CD14-positive monocyte (primary cell): Measurements from ENCODE around the gene IFNL1. TPM values are rescaled to one million over a fixed set of nuclear protein-coding genes. Genes with fewer than 3 reads are reported as not detected.
"Not testable (repeated sequence)": the region's sequence is repeated elsewhere in the genome, so short reads cannot be mapped to it uniquely, and the experiment has no call there.

ENCODE experiments used
- DNase-seq, 3 donors: peaks; one replicate each; pipeline ENCODE4 v3.0.0-alpha.2; 2011 to 2022
- H2AFZ ChIP-seq: 2 replicates; pipeline ENCODE4 v1.6.0; 2012; ENCODE audit warnings: mild to moderate bottlenecking, low read depth, low read length, inconsistent platforms; ENCODE audit not compliant: insufficient read depth, poor library complexity, severe bottlenecking
- H3K27ac ChIP-seq, 2 donors: 1 replicate in 1 of 2; 2 replicates in 1 of 2; pipeline ENCODE4 v1.5.1; 2012 to 2013; ENCODE audit warnings: low read length in 2 of 2, control low read depth in 1 of 2, inconsistent platforms in 1 of 2, low read depth in 1 of 2, mild to moderate bottlenecking in 1 of 2
- H3K27me3 ChIP-seq, 2 donors: one replicate each; pipeline versions ENCODE4 v1.6.0 to v1.6.1; 2011 to 2013; ENCODE audit warnings: low read length in 2 of 2; ENCODE audit not compliant: control insufficient read depth in 2 of 2, insufficient read depth in 2 of 2
- H3K36me3 ChIP-seq, 2 donors: replicated peaks in 1 of 2; 1 replicate in 1 of 2; 2 replicates in 1 of 2; pipeline versions ENCODE4 v1.5.1 to v1.6.1; 2012 to 2013; ENCODE audit warnings: low read length in 2 of 2, control low read depth in 1 of 2, inconsistent platforms in 1 of 2, mild to moderate bottlenecking in 1 of 2; ENCODE audit not compliant: insufficient read depth in 2 of 2, control insufficient read depth in 1 of 2
- H3K4me1 ChIP-seq, 2 donors: 1 replicate in 1 of 2; 2 replicates in 1 of 2; pipeline versions ENCODE4 v1.5.1 to v1.6.1; 2012 to 2013; ENCODE audit warnings: low read length in 2 of 2, control low read depth in 1 of 2, inconsistent platforms in 1 of 2, mild to moderate bottlenecking in 1 of 2, moderate library complexity in 1 of 2; ENCODE audit not compliant: insufficient read depth in 2 of 2, control insufficient read depth in 1 of 2
- H3K4me2 ChIP-seq: replicated peaks from 2 replicates; pipeline ENCODE3; 2012; ENCODE audit warnings: low read length, moderate library complexity, mild to moderate bottlenecking; ENCODE audit not compliant: poor library complexity, severe bottlenecking; ENCODE audit errors: extremely low read depth
- H3K4me3 ChIP-seq, 3 experiments: fragments of 200-600 bp in 1 of 3; sonication (generic) in 1 of 3; replicated peaks in 1 of 3; 1 replicate in 2 of 3; 2 replicates in 1 of 3; pipeline ENCODE4 v1.5.1; 2011 to 2013; ENCODE audit warnings: low read length in 3 of 3, mild to moderate bottlenecking in 3 of 3, control low read depth in 2 of 3, low read depth in 2 of 3, inconsistent platforms in 1 of 3, moderate library complexity in 1 of 3
- H3K79me2 ChIP-seq: 2 replicates; pipeline ENCODE4 v1.6.0; 2012; ENCODE audit warnings: mild to moderate bottlenecking, control low read depth, inconsistent platforms, low read length, moderate library complexity; ENCODE audit not compliant: insufficient read depth
- H3K9ac ChIP-seq: 2 replicates; pipeline ENCODE4 v1.6.0; 2017; ENCODE audit warnings: low read length, mild to moderate bottlenecking; ENCODE audit not compliant: insufficient read depth, poor library complexity, severe bottlenecking
- H3K9me3 ChIP-seq, 2 donors: replicated peaks in 1 of 2; 1 replicate in 1 of 2; 2 replicates in 1 of 2; pipeline versions ENCODE4 v1.5.1 to v1.6.1; 2012 to 2013; ENCODE audit warnings: low read length in 2 of 2, control low read depth in 1 of 2; ENCODE audit not compliant: control insufficient read depth in 1 of 2, insufficient read depth in 1 of 2
- H4K20me1 ChIP-seq: 2 replicates; pipeline ENCODE4 v1.6.0; 2012; ENCODE audit warnings: mild to moderate bottlenecking, low read length, control low read depth, moderate library complexity; ENCODE audit not compliant: insufficient read depth
- H3K27ac Mint-ChIP-seq, 7 donors: one replicate each; pipeline ENCODE4 v1.8.0; 2020; ENCODE audit warnings: mild to moderate bottlenecking in 7 of 7, mixed read lengths in 7 of 7, moderate library complexity in 6 of 7, inconsistent platforms in 2 of 7
- H3K27me3 Mint-ChIP-seq, 3 donors: one replicate each; pipeline ENCODE4 v1.8.0; 2021 to 2022; ENCODE audit warnings: low read depth in 3 of 3, mild to moderate bottlenecking in 3 of 3, mixed read lengths in 3 of 3, moderate library complexity in 3 of 3, inconsistent platforms in 1 of 3
- H3K36me3 Mint-ChIP-seq, 2 donors: one replicate each; pipeline ENCODE4 v1.8.0; 2020; ENCODE audit warnings: mixed read lengths in 2 of 2, inconsistent platforms in 1 of 2, mild to moderate bottlenecking in 1 of 2
- H3K4me1 Mint-ChIP-seq: one replicate; pipeline ENCODE4 v1.8.0; 2020; ENCODE audit warnings: mild to moderate bottlenecking, mixed read lengths
- H3K4me3 Mint-ChIP-seq, 2 donors: one replicate each; pipeline ENCODE4 v1.8.0; 2020; ENCODE audit warnings: mild to moderate bottlenecking in 2 of 2, mixed read lengths in 2 of 2, moderate library complexity in 1 of 2
- H3K9me3 Mint-ChIP-seq, 7 donors: one replicate each; pipeline ENCODE4 v1.8.0; 2020 to 2022; ENCODE audit warnings: mixed read lengths in 7 of 7, mild to moderate bottlenecking in 6 of 7, moderate library complexity in 6 of 7, inconsistent platforms in 2 of 7
- CTCF ChIP-seq: fragments of 200-600 bp; IDR thresholded peaks from one replicate; pipeline ENCODE4 v1.8.0; 2022; ENCODE audit warnings: antibody characterized with exemption, mild to moderate bottlenecking
- WGBS: methylation state at CpG from one replicate; pipeline ENCODE4 v1.1.5; 2013; ENCODE audit warnings: missing lambda C conversion rate; ENCODE audit not compliant: insufficient coverage; 5-methylcytosine and 5-hydroxymethylcytosine counted together
- intact Hi-C, 2 donors: fragments of 100-400 bp; cut with micrococcal nuclease; formaldehyde crosslinking; loops; one replicate each; pipeline versions ENCODE4 v1.15.0 to v1.15.1; 2023
- polyA plus RNA-seq, 3 donors: library from polyadenylated mRNA; depleted of rRNA in 1 of 3; unstranded in 2 of 3; stranded (reverse) in 1 of 3; fragments of 300-500 nt in 2 of 3; fragments of >200 nt in 1 of 3; fragmentation: Illumina TruSeq in 2 of 3; gene quantifications; 1 replicate in 2 of 3; 2 replicates in 1 of 3; pipeline ENCODE4 v1.2.3, GENCODE V29; 2012 to 2021

IFNL1 gene
- polyA plus RNA-seq, 3 donors, result not detected

GRCh38 chr19:39265321-39265916 lies 30.8 kb upstream of the IFNL1 start:
- no peaks in the 10 kb centered on the region for H3K36me3 ChIP-seq
- H3K4me3 Mint-ChIP-seq, result peak overlapping the region in 1 of 2 donors; percentile 75
- 44% methylated on average over 38 of the region's 39 CpGs for WGBS
- no peaks in the 10 kb centered on the region for H3K4me1 ChIP-seq
- H3K9ac ChIP-seq, result no peak overlapping the region
- H3K36me3 Mint-ChIP-seq, result no peaks in the 10 kb centered on the region
- H3K4me2 ChIP-seq, result no peak overlapping the region
- H3K79me2 ChIP-seq, result no peaks in the 10 kb centered on the region
- H3K27me3 Mint-ChIP-seq, result peaks cover 43 to 52% (median 44%) of the 10 kb centered on the region in 3 donors
- no peak for DNase-seq
- TF ChIP-seq CTCF, result no peak
- H3K9me3 ChIP-seq, result no peaks in the 10 kb centered on the region
- peaks cover 25 to 41% of the 10 kb centered on the region in 2 donors for H3K27me3 ChIP-seq
- H3K4me3 ChIP-seq, result no peak overlapping the region
- peaks cover 0 to 7% (median 0%) of the 10 kb centered on the region in 7 donors for H3K9me3 Mint-ChIP-seq
- no peak overlapping the region for H3K27ac Mint-ChIP-seq
- no peak overlapping the region for H2AFZ ChIP-seq
- no peaks in the 10 kb centered on the region for H3K4me1 Mint-ChIP-seq
- H3K27ac ChIP-seq, result no peak overlapping the region
- H4K20me1 ChIP-seq, result no peaks in the 10 kb centered on the region
- intact Hi-C loops, result no loop called here

GRCh38 chr19:39268085-39268484 lies 28.1 kb upstream of the IFNL1 start, which contains the start of gene IFNL2:
TSS of gene IFNL2 (plus strand) at chr19:39268396. CDS start at chr19:39268569, 173 bp downstream.
- H3K27ac ChIP-seq, H3K4me1 ChIP-seq, H3K4me3 ChIP-seq, H3K27ac Mint-ChIP-seq, H3K36me3 ChIP-seq, H3K9me3 ChIP-seq, H3K9ac ChIP-seq, H3K9me3 Mint-ChIP-seq, intact Hi-C loops, H2AFZ ChIP-seq, H3K79me2 ChIP-seq, DNase-seq, H3K36me3 Mint-ChIP-seq, H4K20me1 ChIP-seq, H3K4me1 Mint-ChIP-seq, H3K4me2 ChIP-seq: not testable (repeated sequence)
- Mint-ChIP-seq H3K4me3 (peak within 1 kb of the TSS in 1 of 2 donors; percentile 30), H3K27me3 (peaks cover 36 to 38% (median 37%) of the 10 kb centered on the region in 3 donors)
- peaks cover 15 to 26% of the 10 kb centered on the region in 2 donors for H3K27me3 ChIP-seq
- no CpG with 5 or more reads among the region's 1 CpG for WGBS

GRCh38 chr19:39268531-39269223 lies 27.5 kb upstream of the IFNL1 start:
- H3K9me3 ChIP-seq, H3K4me1 ChIP-seq, intact Hi-C loops, H2AFZ ChIP-seq, H3K79me2 ChIP-seq, H3K4me1 Mint-ChIP-seq, H3K9ac ChIP-seq, H3K4me2 ChIP-seq, H3K27ac Mint-ChIP-seq, H3K36me3 Mint-ChIP-seq, H4K20me1 ChIP-seq, H3K4me3 ChIP-seq, H3K36me3 ChIP-seq, H3K9me3 Mint-ChIP-seq, H3K27ac ChIP-seq, DNase-seq: not testable (repeated sequence)
- WGBS, result 90% methylated on average over 2 of the region's 10 CpGs
- peaks cover 31 to 32% (median 31%) of the 10 kb centered on the region in 3 donors for H3K27me3 Mint-ChIP-seq
- H3K4me3 Mint-ChIP-seq, result peak overlapping the region in 1 of 2 donors; percentile 30
- H3K27me3 ChIP-seq, result peaks cover 12 to 20% of the 10 kb centered on the region in 2 donors

GRCh38 chr19:39269369-39269768 lies 26.8 kb upstream of the IFNL1 start:
- H2AFZ ChIP-seq, H3K4me3 ChIP-seq, H3K4me2 ChIP-seq, H3K4me1 ChIP-seq, H3K4me1 Mint-ChIP-seq, H4K20me1 ChIP-seq, H3K36me3 Mint-ChIP-seq, H3K36me3 ChIP-seq, H3K79me2 ChIP-seq, H3K9me3 ChIP-seq, H3K27ac Mint-ChIP-seq, H3K9ac ChIP-seq, H3K27ac ChIP-seq, H3K9me3 Mint-ChIP-seq, DNase-seq, intact Hi-C loops: not testable (repeated sequence)
- WGBS, result 81% methylated on average over 6 of the region's 10 CpGs
- peaks cover 24 to 25% (median 24%) of the 10 kb centered on the region in 3 donors for H3K27me3 Mint-ChIP-seq
- peaks cover 6 to 14% of the 10 kb centered on the region in 2 donors for H3K27me3 ChIP-seq
- H3K4me3 Mint-ChIP-seq, result peak overlapping the region in 1 of 2 donors; percentile 30
